CD4-positive, alpha-beta T cell treated with Interleukin-4 for 4 hours (primary cell): ENCODE measurements around the gene SLC44A3.

Source experiments
- DNase-seq: peaks from one replicate; pipeline ENCODE4 v3.0.0-alpha.2; 2020

The SLC44A3 gene

GRCh38 chr1:94840808-94841207, 20.7 kb downstream of the SLC44A3 start:
- no peak for DNase-seq

GRCh38 chr1:94843430-94843829, 23.3 kb downstream of the SLC44A3 start:
- no peak for DNase-seq

GRCh38 chr1:94843846-94844245, 23.7 kb downstream of the SLC44A3 start:
- no peak for DNase-seq

- no peak for DNase-seq
Measured at GRCh38 chr1:94846308-94846707, 26.2 kb downstream of the SLC44A3 start.

GRCh38 chr1:94851571-94851970, 31.4 kb downstream of the SLC44A3 start:
- no peak for DNase-seq

GRCh38 chr1:94852788-94853187, 32.6 kb downstream of the SLC44A3 start:
- DNase-seq, result no peak

- peak; percentile 72 for DNase-seq
Measured at GRCh38 chr1:94854458-94855306, 34.5 kb downstream of the SLC44A3 start.

- DNase-seq, result no peak
Measured at GRCh38 chr1:94855307-94855700, 35.1 kb downstream of the SLC44A3 start.

GRCh38 chr1:94856004-94856403, 35.8 kb downstream of the SLC44A3 start:
- no peak for DNase-seq

GRCh38 chr1:94856868-94857267, 36.7 kb downstream of the SLC44A3 start:
- no peak for DNase-seq

- no peak for DNase-seq
Measured at GRCh38 chr1:94858276-94858675, 38.1 kb downstream of the SLC44A3 start.

- no peak for DNase-seq
Measured at GRCh38 chr1:94859174-94859573, 39.0 kb downstream of the SLC44A3 start.

GRCh38 chr1:94862718-94863117, 42.6 kb downstream of the SLC44A3 start:
- no peak for DNase-seq

GRCh38 chr1:94863297-94863911, 43.2 kb downstream of the SLC44A3 start:
- no peak for DNase-seq

GRCh38 chr1:94863919-94864318, 43.8 kb downstream of the SLC44A3 start:
- DNase-seq, result no peak

GRCh38 chr1:94864821-94865220, 44.7 kb downstream of the SLC44A3 start:
- DNase-seq, result no peak

GRCh38 chr1:94865360-94865759, 45.2 kb downstream of the SLC44A3 start:
- DNase-seq, result no peak

GRCh38 chr1:94866164-94866807, 46.1 kb downstream of the SLC44A3 start:
- DNase-seq, result no peak

- DNase-seq, result no peak
Measured at GRCh38 chr1:94871031-94871430, 50.9 kb downstream of the SLC44A3 start.

- DNase-seq, result no peak
Measured at GRCh38 chr1:94872771-94873495, 52.8 kb downstream of the SLC44A3 start.

- DNase-seq, result no peak
Measured at GRCh38 chr1:94873520-94874351, 53.6 kb downstream of the SLC44A3 start.

GRCh38 chr1:94874423-94874822, 54.3 kb downstream of the SLC44A3 start:
- no peak for DNase-seq
